ENCODE results near the gene FOXL2.

GRCh38 chr3:138901567-138901966 is 45.4 kb downstream of the FOXL2 start:
- TF ChIP-seq MAFK (IDR thresholded peaks at IDR 0.05; ENCODE audit: low read length) (no peak), ZNF512 (tag; IDR thresholded peaks at IDR 0.05) (no peak), HDAC2 (IDR thresholded peaks at IDR 0.05) (no peak), POLR2AphosphoS5 (IDR thresholded peaks at IDR 0.05; ENCODE audit: control insufficient read depth, insufficient read depth, low read depth, low read length) (no peak), RBM34 (IDR thresholded peaks at IDR 0.05; ENCODE audit: borderline replicate concordance, insufficient read depth, low read length) (no peak), CTCF (IDR thresholded peaks at IDR 0.05 in 2 of 3, conservative IDR thresholded peaks at IDR 0.05 in 1 of 3; ENCODE audit: insufficient read depth in 2 of 3, low read depth in 1 of 3, low read length in 3 of 3) (no peak)
